Tibial artery (tissue), 4 donors: ENCODE results near the gene ATF5.

Source experiments
- DNase-seq, 2 donors: peaks; one replicate each; pipeline ENCODE4 v3.0.0-alpha.2; 2019
- H3K27ac ChIP-seq, 2 donors: fragments of 200-600 bp; sonication (generic) in 1 of 2; 1 replicate in 1 of 2; 2 replicates in 1 of 2; pipeline ENCODE4 v1.5.1; 2018 to 2019; ENCODE audit warnings: mild to moderate bottlenecking in 1 of 2
- H3K27me3 ChIP-seq, 2 donors: fragments of 200-600 bp; sonication (generic) in 1 of 2; one replicate each; pipeline versions ENCODE4 v1.5.1 to v1.6.0; 2016 to 2019
- H3K36me3 ChIP-seq, 3 donors: fragments of 200-600 bp; sonication (generic) in 2 of 3; one replicate each; pipeline ENCODE4 v1.5.1; 2016 to 2019; ENCODE audit warnings: mild to moderate bottlenecking in 2 of 3
- H3K4me1 ChIP-seq, 4 donors: fragments of 200-600 bp; sonication (generic) in 2 of 4; 1 replicate in 3 of 4; 2 replicates in 1 of 4; pipeline ENCODE4 v1.5.1; 2016 to 2019
- H3K4me3 ChIP-seq, 2 donors: fragments of 200-600 bp; sonication (generic) in 1 of 2; 1 replicate in 1 of 2; 2 replicates in 1 of 2; pipeline ENCODE4 v1.5.1; 2018 to 2019; ENCODE audit warnings: mild to moderate bottlenecking in 2 of 2
- H3K9me3 ChIP-seq, 3 donors: fragments of 200-600 bp; sonication (generic) in 1 of 3; one replicate each; pipeline ENCODE4 v1.5.1; 2016 to 2019
- intact Hi-C: fragments of 100-400 bp; cut with DNase I; formaldehyde crosslinking; loops from one replicate; pipeline ENCODE4 v1.15.0; 2023; ENCODE audit warnings: low total_unique reads
- TF ChIP-seq, protein P1 (sequence below), 2 experiments: fragments of 200-600 bp in 1 of 2; fragments of 450-650 bp in 1 of 2; IDR thresholded peaks; one replicate each; pipeline ENCODE4 v1.5.1; 2017 to 2019; ENCODE audit warnings: antibody characterized with exemption in 2 of 2, mild to moderate bottlenecking in 1 of 2, moderate library complexity in 1 of 2

The ATF5 gene

DNA sequence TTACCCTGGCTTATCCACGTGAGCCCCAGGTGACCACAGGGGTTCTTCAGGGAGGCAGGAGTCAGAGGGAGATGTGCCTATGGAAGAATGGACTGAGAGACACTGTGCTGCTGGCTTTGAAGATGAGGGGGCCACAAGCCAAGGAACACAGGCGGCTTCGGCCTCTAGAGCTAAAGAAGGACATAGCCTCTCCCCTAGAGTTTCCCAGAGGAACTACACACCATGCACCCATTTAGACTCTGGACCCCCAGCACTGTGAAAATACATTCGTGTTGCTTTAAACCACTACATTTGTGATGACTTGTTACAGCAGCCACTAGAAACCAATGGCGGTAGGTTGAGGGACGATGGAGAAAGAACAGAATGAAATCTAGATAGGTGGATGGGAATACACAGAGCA, 13.7 kb upstream of the ATF5 start:
- no peak for DNase-seq
- Histone ChIP-seq H3K27me3 (no peaks in the 10 kb centered on the region), H3K27ac (no peak overlapping the region), H3K4me1 (peaks cover 0 to 19% (median 10%) of the 10 kb centered on the region in 4 donors), H3K9me3 (no peaks in the 10 kb centered on the region), H3K4me3 (no peak overlapping the region), H3K36me3 (peaks cover 5 to 67% (median 16%) of the 10 kb centered on the region in 3 donors)
- intact Hi-C loops, result no loop called here
- TF ChIP-seq, protein P1, sequence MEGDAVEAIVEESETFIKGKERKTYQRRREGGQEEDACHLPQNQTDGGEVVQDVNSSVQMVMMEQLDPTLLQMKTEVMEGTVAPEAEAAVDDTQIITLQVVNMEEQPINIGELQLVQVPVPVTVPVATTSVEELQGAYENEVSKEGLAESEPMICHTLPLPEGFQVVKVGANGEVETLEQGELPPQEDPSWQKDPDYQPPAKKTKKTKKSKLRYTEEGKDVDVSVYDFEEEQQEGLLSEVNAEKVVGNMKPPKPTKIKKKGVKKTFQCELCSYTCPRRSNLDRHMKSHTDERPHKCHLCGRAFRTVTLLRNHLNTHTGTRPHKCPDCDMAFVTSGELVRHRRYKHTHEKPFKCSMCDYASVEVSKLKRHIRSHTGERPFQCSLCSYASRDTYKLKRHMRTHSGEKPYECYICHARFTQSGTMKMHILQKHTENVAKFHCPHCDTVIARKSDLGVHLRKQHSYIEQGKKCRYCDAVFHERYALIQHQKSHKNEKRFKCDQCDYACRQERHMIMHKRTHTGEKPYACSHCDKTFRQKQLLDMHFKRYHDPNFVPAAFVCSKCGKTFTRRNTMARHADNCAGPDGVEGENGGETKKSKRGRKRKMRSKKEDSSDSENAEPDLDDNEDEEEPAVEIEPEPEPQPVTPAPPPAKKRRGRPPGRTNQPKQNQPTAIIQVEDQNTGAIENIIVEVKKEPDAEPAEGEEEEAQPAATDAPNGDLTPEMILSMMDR (IDR thresholded peaks at IDR 0.05), result no peak

DNA sequence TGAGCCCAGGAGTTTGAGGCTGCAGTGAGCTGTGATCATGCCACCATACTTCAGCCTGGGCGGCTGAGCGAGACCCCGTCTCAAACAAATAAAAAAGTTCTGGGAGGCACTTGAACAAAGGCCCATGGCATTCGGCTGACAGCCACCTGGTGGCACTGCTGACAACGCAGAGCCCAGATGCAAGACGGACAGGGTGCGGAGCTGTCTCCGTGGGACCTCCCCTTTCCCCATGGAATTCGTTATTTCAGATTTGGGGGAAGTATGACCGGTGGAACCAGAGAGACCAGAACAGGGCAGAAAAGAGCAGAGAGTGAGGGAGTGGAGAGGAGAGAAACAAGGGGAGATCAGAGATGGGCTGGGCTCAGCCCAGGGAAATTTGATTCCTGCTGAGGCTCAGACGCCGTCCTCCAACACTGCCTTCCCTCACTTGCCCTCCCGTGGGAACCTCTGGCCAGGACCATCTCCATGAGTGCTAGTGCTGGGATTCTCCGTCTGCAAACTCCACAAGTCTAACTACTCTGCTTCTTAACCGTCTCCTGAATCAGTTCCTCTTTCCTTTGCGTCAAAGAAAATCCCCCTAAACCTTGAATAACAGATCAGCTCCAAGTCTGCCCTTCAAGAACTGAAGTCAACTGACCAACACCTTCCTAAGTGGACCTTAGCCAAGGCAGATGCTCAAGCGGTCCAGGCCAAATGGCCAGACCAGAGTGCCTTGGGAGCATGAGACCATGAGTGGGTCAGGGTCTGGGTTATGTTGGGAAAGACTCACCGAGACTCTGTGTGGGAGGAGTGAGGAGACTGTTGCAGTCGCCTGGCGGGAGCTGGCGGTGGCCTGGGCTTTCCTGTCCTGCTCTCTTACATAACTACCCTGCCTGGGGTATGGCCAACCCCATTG, 11.9 kb upstream of the ATF5 start:
- peaks cover 0 to 5% (median 2%) of the 10 kb centered on the region in 4 donors for H3K4me1 ChIP-seq
- no peak overlapping the region for H3K27ac ChIP-seq
- intact Hi-C loops, result no loop called here
- peaks cover 5 to 85% (median 27%) of the 10 kb centered on the region in 3 donors for H3K36me3 ChIP-seq
- H3K27me3 ChIP-seq, result no peaks in the 10 kb centered on the region
- TF ChIP-seq, protein P1 (IDR thresholded peaks at IDR 0.05), result no peak
- H3K4me3 ChIP-seq, result no peak overlapping the region
- no peaks in the 10 kb centered on the region for H3K9me3 ChIP-seq
- no peak for DNase-seq

DNA sequence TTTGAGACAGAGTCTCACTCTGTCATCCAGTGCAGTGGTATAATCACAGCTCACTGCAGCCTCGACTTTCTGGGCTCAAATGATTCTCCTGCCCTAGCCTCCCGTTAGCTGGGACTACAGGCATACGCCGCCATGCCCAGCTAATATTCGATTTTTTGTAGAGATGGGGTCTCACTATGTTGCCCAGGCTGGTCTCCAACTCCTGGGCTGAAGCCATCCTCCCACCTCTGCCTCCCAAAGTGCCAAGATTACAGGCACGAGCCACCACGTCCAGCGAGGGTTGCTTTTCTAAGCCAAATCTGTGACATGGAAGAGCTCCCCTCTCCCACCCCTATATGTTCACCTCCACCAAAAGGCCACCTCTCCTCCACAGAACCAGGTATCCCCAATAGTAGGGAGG, 10.9 kb upstream of the ATF5 start:
- TF ChIP-seq, protein P1 (IDR thresholded peaks at IDR 0.05), result no peak
- H3K4me3 ChIP-seq, result no peak overlapping the region
- DNase-seq, result no peak
- H3K9me3 ChIP-seq, result no peaks in the 10 kb centered on the region
- H3K27me3 ChIP-seq, result no peaks in the 10 kb centered on the region
- H3K4me1 ChIP-seq, result no peaks in the 10 kb centered on the region
- no peak overlapping the region for H3K27ac ChIP-seq
- peaks cover 5 to 91% (median 36%) of the 10 kb centered on the region in 3 donors for H3K36me3 ChIP-seq
- intact Hi-C loops, result no loop called here

DNA sequence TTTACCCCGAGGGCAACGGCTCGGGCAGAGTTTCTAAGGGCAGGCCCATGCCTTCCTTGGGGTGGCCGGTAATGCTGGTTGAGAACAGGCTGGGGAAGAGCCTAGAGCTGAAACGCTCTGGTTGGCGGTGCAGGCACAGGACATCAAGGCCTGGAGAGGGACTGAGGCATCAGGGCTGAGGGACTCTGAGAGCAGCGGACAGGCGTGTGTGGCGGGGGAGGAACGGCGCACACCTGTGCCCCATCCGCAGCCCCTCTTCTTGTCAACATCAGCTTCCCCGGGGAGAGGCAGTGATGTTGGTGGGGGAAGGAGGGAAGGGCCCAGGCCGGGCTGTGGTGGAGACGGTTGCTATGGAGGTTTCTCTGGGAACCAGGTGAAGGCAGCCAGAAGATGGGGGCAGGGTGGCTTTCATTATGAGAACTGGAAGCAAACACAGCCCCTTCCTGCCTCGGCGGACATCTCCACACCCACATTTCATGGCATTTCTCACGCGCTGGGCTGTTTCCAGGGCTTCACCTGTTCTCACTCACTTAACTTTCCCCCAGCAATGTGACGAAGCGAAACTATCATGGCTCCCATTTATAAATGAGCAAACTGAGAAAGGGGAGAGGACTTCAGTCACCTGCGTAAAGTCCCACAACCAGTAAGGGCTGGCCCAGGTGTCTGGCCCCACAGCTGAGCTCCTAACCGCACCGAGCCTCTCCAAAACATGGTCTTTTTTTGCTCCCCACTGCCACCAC, 8.2 kb upstream of the ATF5 start:
- no peak overlapping the region for H3K4me3 ChIP-seq
- no peak for DNase-seq
- peaks cover 0 to 10% (median 6%) of the 10 kb centered on the region in 4 donors for H3K4me1 ChIP-seq
- intact Hi-C loops, result no loop called here
- TF ChIP-seq, protein P1 (IDR thresholded peaks at IDR 0.05), result no peak
- H3K9me3 ChIP-seq, result no peaks in the 10 kb centered on the region
- H3K36me3 ChIP-seq, result peaks cover 11 to 91% (median 43%) of the 10 kb centered on the region in 3 donors
- no peaks in the 10 kb centered on the region for H3K27me3 ChIP-seq
- H3K27ac ChIP-seq, result no peak overlapping the region

DNA sequence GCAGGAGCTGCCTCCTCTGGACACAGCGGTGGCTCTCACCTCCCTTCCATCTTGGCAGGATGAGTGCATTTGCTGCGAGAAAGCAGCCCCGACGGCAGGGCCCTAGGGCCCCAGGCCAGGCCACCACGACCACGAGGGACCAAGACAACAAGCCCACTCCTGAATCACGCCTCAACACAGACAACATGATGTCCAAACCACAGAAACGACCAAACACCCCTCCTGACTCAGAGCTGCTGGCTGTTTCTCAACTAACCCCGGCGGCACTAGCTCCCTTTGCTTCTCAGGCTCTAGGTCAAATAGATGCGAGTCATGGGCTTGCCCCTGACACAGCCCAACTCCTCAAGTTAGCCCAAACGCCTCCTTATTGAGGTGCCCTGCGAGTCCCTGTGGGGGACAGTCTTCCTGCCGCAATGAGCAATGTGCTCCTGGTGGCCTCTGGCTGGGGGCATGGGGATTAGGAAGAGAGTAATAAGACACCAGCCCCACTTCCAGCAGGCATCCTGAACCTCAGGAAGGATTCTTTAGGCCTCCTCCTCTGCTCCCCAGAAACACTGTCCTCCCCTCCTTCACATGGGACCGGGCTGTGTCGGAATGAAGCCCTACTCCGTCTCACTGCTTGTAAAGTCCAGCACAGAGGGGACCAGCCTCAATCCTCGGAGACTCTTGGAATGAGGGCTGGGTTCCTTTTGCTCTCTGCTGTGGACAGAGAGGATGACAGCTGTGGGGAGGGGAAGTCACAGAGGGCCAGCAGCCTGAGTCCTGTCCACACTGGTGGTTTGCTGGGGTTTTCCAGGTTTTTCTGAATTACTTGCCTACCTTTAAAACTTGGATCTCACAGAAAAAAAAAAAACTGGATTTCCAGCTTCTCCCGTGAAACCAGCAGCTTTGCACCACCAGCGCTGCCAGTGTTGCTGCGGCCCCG, 6.9 kb upstream of the ATF5 start:
- Histone ChIP-seq H3K4me1 (peaks cover 0 to 14% (median 11%) of the 10 kb centered on the region in 4 donors), H3K9me3 (no peaks in the 10 kb centered on the region), H3K27me3 (no peaks in the 10 kb centered on the region), H3K27ac (no peak overlapping the region), H3K4me3 (no peak overlapping the region), H3K36me3 (peaks cover 16 to 87% (median 40%) of the 10 kb centered on the region in 3 donors)
- TF ChIP-seq, protein P1 (IDR thresholded peaks at IDR 0.05), result no peak
- intact Hi-C loops, result no loop called here
- DNase-seq, result no peak
